GM10266 (cell line): Measurements from ENCODE around the gene CST4.

Source experiments
- DNase-seq: peaks from one replicate; pipeline ENCODE4 v3.0.0; 2012; ENCODE audit errors: extremely low spot score
- TF ChIP-seq, protein P1 (sequence below): IDR thresholded peaks from 2 replicates; pipeline ENCODE4 v1.5.1; 2012; ENCODE audit warnings: mild to moderate bottlenecking, low read depth; ENCODE audit not compliant: control insufficient read depth, insufficient read depth; ENCODE audit errors: missing control alignments

The CST4 gene

GRCh38 chr20:23680146-23680545 is 8.7 kb downstream of the CST4 start:
- TF ChIP-seq, protein P1, sequence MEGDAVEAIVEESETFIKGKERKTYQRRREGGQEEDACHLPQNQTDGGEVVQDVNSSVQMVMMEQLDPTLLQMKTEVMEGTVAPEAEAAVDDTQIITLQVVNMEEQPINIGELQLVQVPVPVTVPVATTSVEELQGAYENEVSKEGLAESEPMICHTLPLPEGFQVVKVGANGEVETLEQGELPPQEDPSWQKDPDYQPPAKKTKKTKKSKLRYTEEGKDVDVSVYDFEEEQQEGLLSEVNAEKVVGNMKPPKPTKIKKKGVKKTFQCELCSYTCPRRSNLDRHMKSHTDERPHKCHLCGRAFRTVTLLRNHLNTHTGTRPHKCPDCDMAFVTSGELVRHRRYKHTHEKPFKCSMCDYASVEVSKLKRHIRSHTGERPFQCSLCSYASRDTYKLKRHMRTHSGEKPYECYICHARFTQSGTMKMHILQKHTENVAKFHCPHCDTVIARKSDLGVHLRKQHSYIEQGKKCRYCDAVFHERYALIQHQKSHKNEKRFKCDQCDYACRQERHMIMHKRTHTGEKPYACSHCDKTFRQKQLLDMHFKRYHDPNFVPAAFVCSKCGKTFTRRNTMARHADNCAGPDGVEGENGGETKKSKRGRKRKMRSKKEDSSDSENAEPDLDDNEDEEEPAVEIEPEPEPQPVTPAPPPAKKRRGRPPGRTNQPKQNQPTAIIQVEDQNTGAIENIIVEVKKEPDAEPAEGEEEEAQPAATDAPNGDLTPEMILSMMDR, result no peak
- DNase-seq, result no peak

DNA sequence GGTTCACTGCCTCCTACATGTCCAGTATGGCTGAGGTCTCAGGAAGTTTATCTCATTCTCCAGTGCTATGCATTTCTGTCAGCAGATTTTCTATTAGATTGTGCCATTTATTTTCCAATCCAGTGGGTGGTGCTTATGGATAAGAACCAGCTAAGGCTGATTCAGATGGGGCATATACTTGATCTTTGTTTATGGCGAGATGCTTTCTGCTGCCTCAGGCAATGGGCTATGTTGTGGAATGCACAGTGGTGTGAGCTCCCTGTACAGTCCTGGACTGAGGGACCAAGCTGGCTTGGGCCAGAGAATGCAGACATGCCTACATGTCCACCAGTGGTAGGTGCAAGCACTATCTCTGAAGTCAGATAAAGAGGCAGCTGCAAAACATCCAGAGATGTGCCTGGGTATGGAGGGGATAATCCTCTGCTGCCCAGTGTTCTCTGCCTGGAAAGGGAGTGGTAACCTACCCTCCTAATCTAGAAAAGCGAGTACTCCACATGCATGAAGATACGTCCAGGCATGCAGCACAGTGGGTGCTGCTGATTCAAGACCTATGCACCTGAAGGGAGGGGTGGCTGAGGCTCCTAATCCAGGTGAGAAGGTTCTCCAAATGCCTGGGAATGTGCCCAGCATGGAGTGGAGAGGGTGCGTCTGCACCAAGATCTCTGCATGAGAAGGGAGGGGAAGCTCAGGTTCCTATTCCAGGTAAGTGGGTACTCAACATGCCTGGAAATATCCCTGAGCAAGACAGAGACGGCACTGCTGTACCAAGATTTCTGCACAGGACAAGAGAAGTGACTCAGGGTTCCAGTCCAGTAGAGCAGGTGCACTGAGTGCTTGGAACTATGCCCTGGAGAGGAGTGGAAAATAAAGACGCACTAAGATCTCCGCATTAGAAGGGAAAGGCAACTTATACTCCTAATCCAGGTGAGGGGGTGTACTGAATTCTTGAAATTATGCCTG is 9.4 kb downstream of the CST4 start:
- no peak for DNase-seq
- TF ChIP-seq, protein P1, result no peak

DNA sequence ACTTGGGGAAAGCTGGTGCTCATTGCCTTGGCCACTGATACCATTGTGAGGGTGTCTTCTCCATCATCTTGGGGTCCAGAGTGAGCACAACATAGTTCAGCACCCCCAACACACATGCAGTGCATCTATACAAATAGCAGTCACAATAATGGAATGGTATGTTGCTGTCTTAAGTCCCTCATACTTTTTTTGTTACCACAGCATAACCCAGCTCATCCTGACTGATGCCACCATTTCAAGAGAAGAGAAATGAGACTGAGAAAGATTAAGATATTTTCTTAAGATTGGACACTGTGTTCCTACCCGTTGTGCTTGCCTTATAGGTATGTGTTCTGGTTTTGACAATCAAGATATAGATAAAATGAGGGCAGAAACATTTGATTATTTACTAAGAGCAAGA is 15.6 kb downstream of the CST4 start:
- TF ChIP-seq, protein P1, result no peak
- DNase-seq, result no peak

DNA sequence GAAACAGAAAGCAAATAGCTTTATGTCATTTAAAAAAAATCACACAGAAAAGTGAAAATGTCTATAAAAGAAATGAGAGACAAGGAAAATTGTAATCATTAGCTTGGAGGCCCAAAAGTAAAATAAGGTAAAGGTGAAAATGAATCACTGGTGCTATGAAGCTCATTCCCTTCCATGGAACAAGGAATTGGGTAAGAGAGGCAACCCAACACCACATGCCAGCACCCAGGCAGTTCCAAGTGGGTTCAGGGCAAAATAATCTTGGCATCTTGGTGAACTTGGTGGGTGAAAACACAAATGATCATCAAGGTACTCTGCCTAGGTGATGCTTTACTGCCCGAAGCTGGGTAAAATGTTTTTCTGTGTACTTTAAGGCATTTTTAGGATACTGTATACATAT is 16.7 kb downstream of the CST4 start:
- TF ChIP-seq, protein P1, result no peak

DNA sequence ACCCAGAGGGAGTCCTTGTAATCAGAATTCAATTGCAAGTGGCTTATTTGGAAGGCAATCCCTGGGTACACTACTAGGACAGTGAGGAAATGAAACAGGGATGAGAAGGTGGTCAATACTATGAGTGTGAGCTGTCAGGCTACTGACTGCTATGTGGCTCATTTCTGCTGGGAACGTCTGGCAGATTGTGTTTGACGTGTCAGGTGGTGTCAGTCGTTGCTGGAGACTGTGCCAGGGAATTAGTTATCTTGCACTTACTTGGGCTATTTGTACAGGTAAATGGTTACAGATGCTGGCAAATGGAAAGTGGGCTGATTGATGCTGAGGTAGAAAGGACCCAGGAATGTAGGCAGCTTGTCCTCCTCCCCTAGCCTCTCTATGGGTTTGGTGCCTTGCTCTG is 17.4 kb downstream of the CST4 start:
- TF ChIP-seq, protein P1, result no peak
- no peak for DNase-seq

More for the DNA sequence above, 16.7 kb downstream of the CST4 start:
- DNase-seq, result no peak

DNA sequence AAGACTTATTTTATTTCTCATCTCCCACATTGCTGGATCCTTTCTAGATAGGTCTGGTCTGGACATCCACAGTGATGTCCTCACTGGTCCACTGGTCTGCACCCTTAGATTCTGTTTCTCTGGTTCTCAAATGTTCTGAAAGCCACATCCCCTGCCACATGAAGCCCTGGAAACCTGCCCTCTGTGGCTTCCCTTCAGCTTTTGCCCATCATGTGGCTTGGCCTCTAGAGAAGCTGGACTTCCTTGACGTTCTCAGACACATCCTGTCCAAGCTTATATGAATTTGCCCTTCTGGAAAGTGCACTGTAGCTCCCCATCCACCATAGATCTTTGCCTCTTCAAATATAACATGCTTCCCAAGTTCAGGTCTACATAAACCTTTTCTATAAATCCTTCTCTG is 18.5 kb downstream of the CST4 start:
- no peak for DNase-seq
- TF ChIP-seq, protein P1, result no peak

DNA sequence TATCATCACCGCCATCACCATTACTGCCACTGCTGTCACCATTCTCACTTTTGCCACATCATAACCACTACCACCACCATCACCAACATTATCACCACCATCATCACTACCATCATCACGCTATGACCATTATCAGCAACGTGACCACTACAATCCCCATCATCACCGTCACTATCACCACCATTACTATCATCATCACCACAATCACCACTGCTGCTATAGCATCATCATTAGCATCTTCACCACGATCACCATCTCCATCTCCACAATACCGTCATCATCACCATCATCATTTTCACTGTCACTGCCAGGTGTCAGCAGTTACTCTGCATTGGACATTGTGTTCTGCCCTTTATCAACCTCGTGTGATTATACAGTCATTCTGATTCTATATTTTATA is 19.0 kb downstream of the CST4 start:
- TF ChIP-seq, protein P1, result no peak
- no peak for DNase-seq
